Measurements from ENCODE around the gene CSF3R.
"Not testable (repeated sequence)": the region's sequence is repeated elsewhere in the genome, so short reads cannot be mapped to it uniquely, and the experiment has no call there.

CSF3R gene

GRCh38 chr1:36513676-36514473 lies 31.2 kb upstream of the CSF3R start:
- no peak for DNase-seq

GRCh38 chr1:36512842-36513241 lies 30.1 kb upstream of the CSF3R start:
- no peak for DNase-seq

GRCh38 chr1:36511804-36512798 lies 29.4 kb upstream of the CSF3R start:
- no peak for DNase-seq

GRCh38 chr1:36511220-36511619 lies 28.5 kb upstream of the CSF3R start:
- not testable (repeated sequence) for DNase-seq

GRCh38 chr1:36510418-36510817 lies 27.7 kb upstream of the CSF3R start:
- no peak for DNase-seq

- DNase-seq: no peak
Observed at GRCh38 chr1:36508257-36508656, 25.5 kb upstream of the CSF3R start.

- DNase-seq: no peak
Observed at GRCh38 chr1:36506276-36506920, 23.7 kb upstream of the CSF3R start.

GRCh38 chr1:36503733-36504132 lies 21.0 kb upstream of the CSF3R start:
- no peak for DNase-seq

GRCh38 chr1:36503159-36503558 lies 20.4 kb upstream of the CSF3R start:
- no peak for DNase-seq

- no peak for DNase-seq
Observed at GRCh38 chr1:36502616-36503015, 19.9 kb upstream of the CSF3R start.

- DNase-seq: not testable (repeated sequence)
Observed at GRCh38 chr1:36501911-36502310, 19.2 kb upstream of the CSF3R start.

- DNase-seq: no peak
Observed at GRCh38 chr1:36497207-36497606, 14.5 kb upstream of the CSF3R start.

- no peak for DNase-seq
Observed at GRCh38 chr1:36494971-36495370, 12.3 kb upstream of the CSF3R start.

GRCh38 chr1:36493524-36493923 lies 10.8 kb upstream of the CSF3R start:
- no peak for DNase-seq

GRCh38 chr1:36492491-36492890 lies 9.8 kb upstream of the CSF3R start:
- DNase-seq: no peak

GRCh38 chr1:36489258-36490051 lies 6.7 kb upstream of the CSF3R start:
- not testable (repeated sequence) for DNase-seq

GRCh38 chr1:36487906-36488305 lies 5.2 kb upstream of the CSF3R start:
- no peak for DNase-seq

GRCh38 chr1:36487336-36487725 lies 4.6 kb upstream of the CSF3R start:
- DNase-seq: not testable (repeated sequence)

GRCh38 chr1:36486439-36487335 lies 4.0 kb upstream of the CSF3R start:
- DNase-seq: peak in 32 of 58 donors; percentile 5 to 64 (median 24)

GRCh38 chr1:36486093-36486438 lies 3.4 kb upstream of the CSF3R start:
- DNase-seq: no peak

All from anterior cingulate cortex (tissue), 58 donors.